Activated CD4-positive, alpha-beta memory T cell treated with anti-CD3 and anti-CD28 coated beads for 36 hours (primary cell): Measurements from ENCODE around the gene GDI2. TPM values are rescaled to one million over a fixed set of nuclear protein-coding genes. Genes with fewer than 3 reads are reported as not detected.

Experiments used
- CTCF ChIA-PET: fragments of 350-600 bp; sonication (Branson Sonifier 250); formaldehyde crosslinking; loops from one replicate; lab custom pipeline; 2021; ENCODE audit warnings: antibody characterized with exemption, inconsistent platforms; lab: Charles Lee
- POLR2A ChIA-PET: fragments of 350-600 bp; sonication (Branson Sonifier 250); formaldehyde crosslinking; loops from one replicate; lab custom pipeline; 2021; ENCODE audit warnings: antibody characterized with exemption; lab: Charles Lee
- DNase-seq: peaks from one replicate; pipeline ENCODE4 v3.0.0-alpha.2; 2020
- H3K27ac Mint-ChIP-seq: one replicate; pipeline ENCODE4 v1.8.0; 2021; ENCODE audit warnings: mixed read lengths
- H3K27me3 Mint-ChIP-seq: one replicate; pipeline ENCODE4 v1.8.0; 2021; ENCODE audit warnings: mixed read lengths
- H3K36me3 Mint-ChIP-seq: one replicate; pipeline ENCODE4 v1.8.0; 2021; ENCODE audit warnings: mixed read lengths
- H3K4me1 Mint-ChIP-seq: one replicate; pipeline ENCODE4 v1.8.0; 2021; ENCODE audit warnings: low read depth, mixed read lengths
- H3K4me3 Mint-ChIP-seq: one replicate; pipeline ENCODE4 v1.8.0; 2021; ENCODE audit warnings: mild to moderate bottlenecking, mixed read lengths
- H3K9me3 Mint-ChIP-seq: one replicate; pipeline ENCODE4 v1.8.0; 2021; ENCODE audit warnings: mixed read lengths
- intact Hi-C: fragments of 100-400 bp; cut with micrococcal nuclease; formaldehyde crosslinking; loops from one replicate; pipeline ENCODE4 v1.15.1; 2023
- total RNA-seq, 2 experiments: library from RNA; stranded (reverse); gene quantifications; one replicate each; pipeline ENCODE4 v1.2.3, GENCODE V29; 2021

GDI2 gene
- total RNA-seq, 2 experiments from 2014 or later = 283 to 286 TPM

GRCh38 chr10:5761220-5761619 lies 52.0 kb downstream of the GDI2 start:
- POLR2A ChIA-PET = no interaction called here
- H3K4me3 Mint-ChIP-seq = no peak overlapping the region
- peaks cover 19% of the 10 kb centered on the region for H3K4me1 Mint-ChIP-seq

DNA sequence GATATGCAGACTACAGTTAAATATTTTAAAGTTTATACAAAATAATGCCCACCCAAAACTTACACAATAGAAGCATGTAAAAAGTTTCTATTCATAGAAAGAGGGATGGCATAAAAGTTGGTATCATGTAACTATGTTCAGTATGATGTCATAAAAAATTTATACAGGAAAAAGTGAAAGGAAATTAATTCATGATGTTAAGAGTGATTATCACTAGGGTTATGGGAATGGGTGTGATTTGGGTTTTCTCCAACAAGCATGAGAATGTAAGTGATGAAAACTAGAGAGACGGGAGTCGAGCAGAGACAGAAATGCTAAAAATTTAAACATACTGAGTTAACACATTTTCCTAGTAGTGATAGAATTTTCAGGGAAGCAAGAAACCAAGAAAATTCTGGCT lies 52.7 kb downstream of the GDI2 start:
- ChIA-PET POLR2A (no interaction called here), CTCF (no interaction called here)
- H3K4me3 Mint-ChIP-seq = no peak overlapping the region
- H3K4me1 Mint-ChIP-seq = peaks cover 14% of the 10 kb centered on the region
- intact Hi-C loops = no loop called here
- H3K27me3 Mint-ChIP-seq = no peaks in the 10 kb centered on the region
- H3K9me3 Mint-ChIP-seq = no peaks in the 10 kb centered on the region
- H3K27ac Mint-ChIP-seq = no peak overlapping the region
- H3K36me3 Mint-ChIP-seq = peaks cover 45% of the 10 kb centered on the region
- no peak for DNase-seq

More at GRCh38 chr10:5761220-5761619, 52.0 kb downstream of the GDI2 start:
- DNase-seq = no peak
- H3K27ac Mint-ChIP-seq = no peak overlapping the region
- H3K27me3 Mint-ChIP-seq = no peaks in the 10 kb centered on the region
- no peaks in the 10 kb centered on the region for H3K9me3 Mint-ChIP-seq
- peaks cover 51% of the 10 kb centered on the region for H3K36me3 Mint-ChIP-seq
- intact Hi-C loops = no loop called here
- CTCF ChIA-PET = interaction anchor here (1.0 kb wide), 1 partner anchor 132 kb away, joined by 3 read pairs; no protein-coding TSS in a partner anchor

DNA sequence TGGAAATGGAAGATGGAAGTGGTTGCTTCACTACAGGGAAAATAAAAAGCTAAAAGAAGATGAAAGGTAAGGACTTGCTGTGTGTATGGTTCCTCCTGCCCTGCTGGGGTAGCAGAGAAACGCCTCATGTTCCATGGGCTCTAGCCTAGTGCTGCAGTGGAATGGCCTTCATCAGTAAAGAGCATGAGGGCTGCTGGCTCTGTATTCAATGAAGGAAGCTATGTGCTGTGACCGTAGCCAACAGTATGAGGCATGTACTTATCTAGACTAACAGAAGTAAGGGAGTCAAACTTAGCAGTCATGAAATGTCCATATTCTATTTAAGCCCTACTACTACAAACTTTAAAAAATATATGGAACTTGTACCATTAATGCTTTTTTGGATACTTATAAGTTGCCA lies 54.3 kb downstream of the GDI2 start:
- Mint-ChIP-seq H3K4me3 (no peak overlapping the region), H3K4me1 (peaks cover 5% of the 10 kb centered on the region), H3K27ac (no peak overlapping the region), H3K9me3 (no peaks in the 10 kb centered on the region), H3K36me3 (peaks cover 38% of the 10 kb centered on the region), H3K27me3 (no peaks in the 10 kb centered on the region)
- ChIA-PET CTCF (no interaction called here), POLR2A (no interaction called here)
- DNase-seq = no peak
- intact Hi-C loops = no loop called here

DNA sequence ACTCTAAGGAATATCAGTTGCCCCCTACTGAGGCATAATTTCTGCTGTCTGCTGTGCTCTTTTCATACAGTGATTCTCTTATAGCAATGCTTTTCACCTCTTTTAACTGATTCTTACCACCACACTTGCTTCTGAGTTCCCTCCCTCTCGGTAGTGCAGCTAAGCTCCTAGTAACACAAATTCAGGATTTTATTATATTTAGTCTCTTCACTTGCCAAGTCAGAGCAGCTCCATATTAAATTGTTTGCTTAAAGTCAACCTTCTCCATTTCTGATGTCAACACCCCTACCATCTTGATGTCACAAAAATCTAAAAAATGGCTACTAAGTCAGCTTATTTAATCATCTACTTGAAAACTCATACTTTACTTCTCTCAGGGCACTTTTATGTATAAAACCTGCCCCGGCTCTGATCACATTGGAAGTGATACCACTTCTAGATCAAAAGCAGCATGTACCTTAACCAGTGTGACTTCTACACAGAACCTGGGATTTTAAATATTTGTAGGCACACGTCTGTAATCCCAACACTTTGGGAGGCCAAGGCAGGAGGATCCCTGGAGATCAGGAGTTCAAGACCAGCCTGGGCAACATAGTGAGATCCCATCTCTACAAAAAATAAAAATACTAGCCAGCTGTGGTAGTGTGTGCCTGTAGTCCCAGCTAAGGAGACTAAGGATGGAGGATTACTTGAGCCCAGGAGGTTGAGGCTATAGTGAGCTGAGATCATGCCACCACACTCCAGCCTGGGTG lies 55.3 kb downstream of the GDI2 start:
- Mint-ChIP-seq H3K36me3 (peaks cover 41% of the 10 kb centered on the region), H3K9me3 (no peaks in the 10 kb centered on the region), H3K27ac (peak overlapping the region; percentile 9), H3K4me3 (no peak overlapping the region), H3K4me1 (peaks cover 11% of the 10 kb centered on the region), H3K27me3 (no peaks in the 10 kb centered on the region)
- intact Hi-C loops = no loop called here
- DNase-seq = no peak
- POLR2A ChIA-PET = interaction anchor here (0.5 kb wide), 1 partner anchor 46 kb away, joined by 3 read pairs; no protein-coding TSS in a partner anchor
- CTCF ChIA-PET = interaction anchor here (0.7 to 1.0 kb wide), 2 partner anchors 124 to 128 kb away, joined by 3 read pairs; no protein-coding TSS in a partner anchor

GRCh38 chr10:5752301-5752871 lies 60.8 kb downstream of the GDI2 start:
- Mint-ChIP-seq H3K4me3 (no peak overlapping the region), H3K4me1 (peaks cover 14% of the 10 kb centered on the region), H3K27me3 (no peaks in the 10 kb centered on the region), H3K9me3 (no peaks in the 10 kb centered on the region), H3K36me3 (peaks cover 54% of the 10 kb centered on the region), H3K27ac (no peak overlapping the region)
- DNase-seq = no peak
- intact Hi-C loops = no loop called here
- CTCF ChIA-PET = interaction anchor here (0.6 kb wide), 1 partner anchor 61 kb away, joined by 3 read pairs; no protein-coding TSS in a partner anchor
- POLR2A ChIA-PET = no interaction called here

GRCh38 chr10:5751601-5752253 lies 61.5 kb downstream of the GDI2 start:
- no peak overlapping the region for H3K27ac Mint-ChIP-seq
- CTCF ChIA-PET = no interaction called here
- intact Hi-C loops = no loop called here
- H3K4me3 Mint-ChIP-seq = no peak overlapping the region
- no peak for DNase-seq
- H3K9me3 Mint-ChIP-seq = no peaks in the 10 kb centered on the region
- H3K27me3 Mint-ChIP-seq = no peaks in the 10 kb centered on the region
- H3K36me3 Mint-ChIP-seq = peaks cover 52% of the 10 kb centered on the region
- peaks cover 14% of the 10 kb centered on the region for H3K4me1 Mint-ChIP-seq
- POLR2A ChIA-PET = no interaction called here

GRCh38 chr10:5748394-5748803 lies 64.8 kb downstream of the GDI2 start:
- Mint-ChIP-seq H3K9me3 (no peaks in the 10 kb centered on the region), H3K27ac (no peak overlapping the region)
- CTCF ChIA-PET = no interaction called here

DNA sequence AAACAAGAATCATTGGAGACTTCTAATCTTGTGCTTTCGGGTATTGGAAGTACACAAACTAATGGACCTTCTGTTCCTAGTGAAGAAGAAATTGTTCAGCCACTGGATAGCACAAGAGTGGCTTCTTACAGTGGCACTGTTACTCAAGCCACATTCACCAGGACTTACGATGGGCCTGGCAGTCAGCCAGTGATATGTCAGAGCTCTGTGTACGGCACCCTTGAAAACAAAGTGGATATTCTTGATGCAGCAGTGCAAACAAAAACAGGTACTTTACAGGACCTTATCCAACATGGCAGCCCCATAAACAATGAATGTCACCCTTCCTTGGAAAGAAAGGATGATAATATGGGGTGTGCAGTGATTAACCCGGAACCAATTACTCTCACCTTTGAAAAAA lies 67.0 kb downstream of the GDI2 start:
- POLR2A ChIA-PET = no interaction called here
- Mint-ChIP-seq H3K36me3 (peaks cover 53% of the 10 kb centered on the region), H3K27ac (no peak overlapping the region)

More at GRCh38 chr10:5748394-5748803, 64.8 kb downstream of the GDI2 start:
- POLR2A ChIA-PET = no interaction called here
- H3K4me3 Mint-ChIP-seq = no peak overlapping the region
- H3K36me3 Mint-ChIP-seq = peaks cover 55% of the 10 kb centered on the region
- intact Hi-C loops = no loop called here
- no peak for DNase-seq
- no peaks in the 10 kb centered on the region for H3K27me3 Mint-ChIP-seq
- peaks cover 7% of the 10 kb centered on the region for H3K4me1 Mint-ChIP-seq

DNA sequence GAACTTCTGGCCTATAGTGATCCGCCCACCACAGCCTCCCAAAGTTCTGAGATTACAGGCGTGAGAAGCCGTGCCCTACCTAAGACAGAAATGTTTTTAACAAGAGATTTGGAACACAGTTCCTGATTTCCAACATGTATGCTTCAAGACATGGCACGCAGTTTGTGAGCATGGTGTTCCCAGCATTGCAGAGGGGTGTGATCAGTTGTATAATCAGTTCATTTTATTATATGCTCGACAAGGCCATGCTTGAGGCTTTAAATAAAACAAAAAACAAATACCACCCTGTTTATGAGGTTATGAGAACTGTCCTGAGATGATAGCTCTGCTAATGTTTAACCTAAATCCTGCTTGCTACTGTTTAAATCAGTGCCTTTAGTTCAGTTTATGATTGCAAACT lies 68.4 kb downstream of the GDI2 start:
- Mint-ChIP-seq H3K4me3 (no peak overlapping the region), H3K36me3 (peaks cover 50% of the 10 kb centered on the region), H3K27me3 (no peaks in the 10 kb centered on the region), H3K27ac (no peak overlapping the region), H3K4me1 (no peaks in the 10 kb centered on the region), H3K9me3 (no peaks in the 10 kb centered on the region)
- ChIA-PET POLR2A (no interaction called here), CTCF (no interaction called here)
- intact Hi-C loops = no loop called here
- DNase-seq = no peak

More for the DNA sequence above, 67.0 kb downstream of the GDI2 start:
- DNase-seq = no peak
- intact Hi-C loops = no loop called here
- no peaks in the 10 kb centered on the region for H3K27me3 Mint-ChIP-seq
- no peaks in the 10 kb centered on the region for H3K4me1 Mint-ChIP-seq
- H3K4me3 Mint-ChIP-seq = no peak overlapping the region
- CTCF ChIA-PET = interaction anchor here (0.7 kb wide), 2 partner anchors 451 to 1766 kb away, joined by 3 to 5 read pairs; no protein-coding TSS in a partner anchor
- no peaks in the 10 kb centered on the region for H3K9me3 Mint-ChIP-seq

DNA sequence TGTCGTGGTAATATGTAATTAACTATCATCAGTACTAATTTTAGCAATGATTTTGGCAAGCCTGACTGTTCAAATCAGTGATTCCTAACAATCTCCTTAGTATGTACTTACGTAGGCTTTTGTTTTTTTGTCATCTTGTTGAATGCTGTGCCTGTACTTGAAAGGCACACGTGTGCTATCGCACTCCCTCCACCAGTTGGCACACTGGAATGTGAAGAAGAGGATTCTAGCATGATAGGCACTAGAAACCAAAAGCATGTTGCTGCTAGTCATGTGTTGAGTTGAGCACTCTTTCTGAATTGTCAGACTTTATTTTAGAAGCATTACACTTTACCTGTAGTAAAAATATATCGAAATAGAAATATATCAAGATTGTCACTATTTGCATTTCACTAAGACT lies 69.5 kb downstream of the GDI2 start:
- no peak for DNase-seq
- intact Hi-C loops = no loop called here
- H3K36me3 Mint-ChIP-seq = peaks cover 46% of the 10 kb centered on the region

DNA sequence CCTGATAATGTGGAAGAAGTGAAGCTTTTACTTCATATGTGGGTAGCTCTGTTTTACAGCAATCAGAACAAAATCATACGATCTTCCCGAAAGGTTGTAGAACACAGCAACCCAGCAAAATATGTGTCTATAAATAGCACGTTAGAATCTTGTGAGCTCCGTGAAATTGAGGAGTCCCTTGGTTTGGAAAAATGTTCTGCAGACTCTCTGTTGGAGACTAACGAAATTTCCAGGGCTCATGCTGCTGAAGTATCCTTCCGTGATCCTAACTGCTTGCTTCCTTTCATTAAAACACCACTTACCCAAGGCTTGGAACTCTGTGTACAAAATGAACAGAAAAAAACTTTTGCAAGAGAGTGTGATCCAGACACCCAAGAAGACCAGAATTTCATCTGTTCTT lies 71.1 kb downstream of the GDI2 start:
- H3K27me3 Mint-ChIP-seq = no peaks in the 10 kb centered on the region
- intact Hi-C loops = no loop called here
- no peak overlapping the region for H3K27ac Mint-ChIP-seq
- POLR2A ChIA-PET = no interaction called here
- H3K36me3 Mint-ChIP-seq = peaks cover 43% of the 10 kb centered on the region
- no peaks in the 10 kb centered on the region for H3K9me3 Mint-ChIP-seq
- CTCF ChIA-PET = interaction anchor here (1.0 kb wide), 1 partner anchor 295 kb away, joined by 3 read pairs; no protein-coding TSS in a partner anchor
- H3K4me1 Mint-ChIP-seq = no peaks in the 10 kb centered on the region
- no peak overlapping the region for H3K4me3 Mint-ChIP-seq
- no peak for DNase-seq

More for the DNA sequence above, 69.5 kb downstream of the GDI2 start:
- POLR2A ChIA-PET = no interaction called here
- Mint-ChIP-seq H3K4me1 (no peaks in the 10 kb centered on the region), H3K27me3 (no peaks in the 10 kb centered on the region), H3K4me3 (no peak overlapping the region), H3K27ac (no peak overlapping the region), H3K9me3 (no peaks in the 10 kb centered on the region)
- CTCF ChIA-PET = no interaction called here

GRCh38 chr10:5741276-5741675 lies 72.0 kb downstream of the GDI2 start:
- CTCF ChIA-PET = interaction anchor here (1.0 kb wide), 1 partner anchor 294 kb away, joined by 3 read pairs; no protein-coding TSS in a partner anchor

More at GRCh38 chr10:5741276-5741675, 72.0 kb downstream of the GDI2 start:
- no peak overlapping the region for H3K4me3 Mint-ChIP-seq
- intact Hi-C loops = no loop called here
- POLR2A ChIA-PET = no interaction called here
- H3K36me3 Mint-ChIP-seq = peaks cover 41% of the 10 kb centered on the region
- H3K4me1 Mint-ChIP-seq = no peaks in the 10 kb centered on the region
- H3K27me3 Mint-ChIP-seq = no peaks in the 10 kb centered on the region
- no peak overlapping the region for H3K27ac Mint-ChIP-seq
- no peak for DNase-seq
- H3K9me3 Mint-ChIP-seq = no peaks in the 10 kb centered on the region
